ENCODE results near the gene E2F7. TPM values are rescaled to one million over a fixed set of nuclear protein-coding genes. Genes with fewer than 3 reads are reported as not detected.

E2F7 gene
- total RNA-seq, 1 experiment from 2014 or later: 28.4 TPM

GRCh38 chr12:77102691-77103090 lies 37.3 kb upstream of the E2F7 start (continued):
- TF ChIP-seq FOXP4 (CRISPR knock-in tag; IDR thresholded peaks at IDR 0.05) (no peak), GTF2I (CRISPR knock-in tag; conservative IDR thresholded peaks at IDR 0.05) (no peak), SOX15 (CRISPR knock-in tag; IDR thresholded peaks at IDR 0.05) (no peak)

- TF ChIP-seq ZNF671 (CRISPR knock-in tag; IDR thresholded peaks at IDR 0.05): no peak
- TF ChIP-seq FOXJ3 (CRISPR knock-in tag; IDR thresholded peaks at IDR 0.05; ENCODE audit: borderline replicate concordance): no peak
- no peak for TF ChIP-seq ATF6 (CRISPR knock-in tag; IDR thresholded peaks at IDR 0.05)
- TF ChIP-seq EMX1 (CRISPR knock-in tag; IDR thresholded peaks at IDR 0.05): no peak
- TF ChIP-seq PRDM15 (CRISPR knock-in tag; IDR thresholded peaks at IDR 0.05): no peak
- no peak for TF ChIP-seq ZNF425 (CRISPR knock-in tag; conservative IDR thresholded peaks at IDR 0.05)
- no peak for TF ChIP-seq ZNF317 (CRISPR knock-in tag; IDR thresholded peaks at IDR 0.05; ENCODE audit: borderline replicate concordance, low read depth)
- Mint-ChIP-seq H3K4me1 (peaks cover 7% of the 10 kb centered on the region; the same call in 1 of the 2 replicates), H3K4me3 (no peak overlapping the region), H3K27me3 (ENCODE audit: low read depth) (no peaks in the 10 kb centered on the region; the same call in 1 of the 2 replicates), H3K9me3 (no peaks in the 10 kb centered on the region), H3K27ac (no peak overlapping the region), H3K36me3 (no peaks in the 10 kb centered on the region)
- no peak for ATAC-seq
- no peak for DNase-seq (ENCODE audit: low spot score)
- ChIA-PET POLR2A (no interaction called here), CTCF (no interaction called here)
Measured at GRCh38 chr12:77102123-77102522, 36.8 kb upstream of the E2F7 start.

GRCh38 chr12:77099799-77100198 lies 34.4 kb upstream of the E2F7 start:
- peaks cover 14% of the 10 kb centered on the region for H3K9me3 Mint-ChIP-seq
- peaks cover 7% of the 10 kb centered on the region; the same call in 1 of the 2 replicates for H3K4me1 Mint-ChIP-seq
- no peaks in the 10 kb centered on the region; the same call in 1 of the 2 replicates for H3K27me3 Mint-ChIP-seq (ENCODE audit: low read depth)
- no peak overlapping the region for H3K4me3 Mint-ChIP-seq
- DNase-seq (ENCODE audit: low spot score): no peak
- no peak overlapping the region for H3K27ac Mint-ChIP-seq
- POLR2A ChIA-PET: no interaction called here
- CTCF ChIA-PET: no interaction called here
- peaks cover 6% of the 10 kb centered on the region; the same call in 1 of the 2 replicates for H3K36me3 Mint-ChIP-seq
- no peak for ATAC-seq
- TF ChIP-seq ZNF532 (CRISPR knock-in tag; IDR thresholded peaks at IDR 0.05; ENCODE audit: borderline replicate concordance): no peak
- TF ChIP-seq ZNF425 (CRISPR knock-in tag; conservative IDR thresholded peaks at IDR 0.05): no peak
- no peak for TF ChIP-seq NFATC4 (CRISPR knock-in tag; IDR thresholded peaks at IDR 0.05)
- TF ChIP-seq CREB1 (CRISPR knock-in tag; IDR thresholded peaks at IDR 0.05): no peak
- TF ChIP-seq FOXK1 (CRISPR knock-in tag; IDR thresholded peaks at IDR 0.05): no peak
- TF ChIP-seq RORB (CRISPR knock-in tag; IDR thresholded peaks at IDR 0.05): no peak
- no peak for TF ChIP-seq IRF2 (CRISPR knock-in tag; IDR thresholded peaks at IDR 0.05; ENCODE audit: borderline replicate concordance, low read depth)
